ENCODE results near the gene KIAA0319L.
"Not testable (repeated sequence)": the region's sequence is repeated elsewhere in the genome, so short reads cannot be mapped to it uniquely, and the experiment has no call there.

KIAA0319L gene

GRCh38 chr1:35587736-35588135, 30.5 kb upstream of the KIAA0319L start:
- in situ Hi-C loops (cut with HindIII; ENCODE audit: low pct_ligation_motif_present, low sequenced_read_pairs) = no loop called here
- TF ChIP-seq CTCF (IDR thresholded peaks at IDR 0.05; ENCODE audit: low read depth, low read length, missing control alignments) = no peak
- Histone ChIP-seq H3K27me3 (replicated peaks) (no peaks in the 10 kb centered on the region), H3K4me3 (ENCODE audit: low read depth, low read length) (no peak overlapping the region), H3K36me3 (replicated peaks) (no peaks in the 10 kb centered on the region), H3K27ac (no peak overlapping the region)
- DNase-seq = no peak

- H3K4me3 ChIP-seq (ENCODE audit: low read depth, low read length) = no peak overlapping the region
- TF ChIP-seq CTCF (IDR thresholded peaks at IDR 0.05; ENCODE audit: low read depth, low read length, missing control alignments) = no peak
- in situ Hi-C loops (cut with HindIII; ENCODE audit: low pct_ligation_motif_present, low sequenced_read_pairs) = no loop called here
- no peaks in the 10 kb centered on the region for H3K36me3 ChIP-seq (replicated peaks)
- no peak for DNase-seq
- no peak overlapping the region for H3K27ac ChIP-seq
- H3K27me3 ChIP-seq (replicated peaks) = no peaks in the 10 kb centered on the region
Observed at GRCh38 chr1:35586808-35587207, 29.6 kb upstream of the KIAA0319L start.

GRCh38 chr1:35585805-35586204, 28.6 kb upstream of the KIAA0319L start:
- in situ Hi-C loops (cut with HindIII; ENCODE audit: low pct_ligation_motif_present, low sequenced_read_pairs); DNase-seq; H3K4me3 ChIP-seq (ENCODE audit: low read depth, low read length); H3K36me3 ChIP-seq (replicated peaks); H3K27ac ChIP-seq; H3K27me3 ChIP-seq (replicated peaks): not testable (repeated sequence)

- Histone ChIP-seq H3K27ac (no peak overlapping the region), H3K27me3 (replicated peaks) (no peaks in the 10 kb centered on the region), H3K36me3 (replicated peaks) (no peaks in the 10 kb centered on the region), H3K4me3 (ENCODE audit: low read depth, low read length) (no peak overlapping the region)
- in situ Hi-C loops (cut with HindIII; ENCODE audit: low pct_ligation_motif_present, low sequenced_read_pairs) = no loop called here
- no peak for TF ChIP-seq CTCF (IDR thresholded peaks at IDR 0.05; ENCODE audit: low read depth, low read length, missing control alignments)
- DNase-seq = no peak
Observed at GRCh38 chr1:35585281-35585680, 28.1 kb upstream of the KIAA0319L start.

- DNase-seq; H3K27ac ChIP-seq; in situ Hi-C loops (cut with HindIII; ENCODE audit: low pct_ligation_motif_present, low sequenced_read_pairs); H3K27me3 ChIP-seq (replicated peaks); H3K4me3 ChIP-seq (ENCODE audit: low read depth, low read length); H3K36me3 ChIP-seq (replicated peaks): not testable (repeated sequence)
Observed at GRCh38 chr1:35581621-35582020, 24.4 kb upstream of the KIAA0319L start.

GRCh38 chr1:35580949-35581388, 23.8 kb upstream of the KIAA0319L start:
- in situ Hi-C loops (cut with HindIII; ENCODE audit: low pct_ligation_motif_present, low sequenced_read_pairs) = no loop called here
- no peak overlapping the region for H3K4me3 ChIP-seq (ENCODE audit: low read depth, low read length)
- no peaks in the 10 kb centered on the region for H3K36me3 ChIP-seq (replicated peaks)
- TF ChIP-seq CTCF (IDR thresholded peaks at IDR 0.05; ENCODE audit: low read depth, low read length, missing control alignments) = no peak
- peaks cover 5% of the 10 kb centered on the region for H3K27me3 ChIP-seq (replicated peaks)
- DNase-seq = no peak
- no peak overlapping the region for H3K27ac ChIP-seq

Data from brain microvascular endothelial cell (primary cell).